Measurements from ENCODE around the gene PRKN. TPM values are rescaled to one million over a fixed set of nuclear protein-coding genes. Genes with fewer than 3 reads are reported as not detected.

Gene PRKN
- total RNA-seq, 1 experiment from 2014 or later, result 0.34 TPM

- intact Hi-C loops (cut with micrococcal nuclease; ENCODE audit: unreplicated experiment), result no loop called here
- no TSS peak for BruUV-seq (replicated peaks)
- H3K9me3 ChIP-seq, result no peaks in the 10 kb centered on the region
- Mint-ChIP-seq H3K27ac (ENCODE audit: unreplicated experiment) (no peak overlapping the region), H3K27me3 (ENCODE audit: insufficient read depth, unreplicated experiment) (peaks cover 6% of the 10 kb centered on the region), H3K4me3 (ENCODE audit: unreplicated experiment) (no peak overlapping the region), H3K4me1 (ENCODE audit: low read depth, unreplicated experiment) (no peaks in the 10 kb centered on the region), H3K36me3 (ENCODE audit: insufficient read depth, unreplicated experiment) (no peaks in the 10 kb centered on the region), H3K9me3 (ENCODE audit: unreplicated experiment) (peaks cover 9% of the 10 kb centered on the region)
- ChIA-PET POLR2A (no interaction called here), CTCF (interaction anchor here (1.0 kb wide), 1 partner anchor 47 kb away, joined by 4 read pairs; no protein-coding TSS in a partner anchor)
- DNase-seq, result no peak
- no peak overlapping the region for H3K4me3 ChIP-seq (ENCODE audit: low read depth, low read length)
- no peaks in the 10 kb centered on the region for H3K4me1 ChIP-seq
- no peaks in the 10 kb centered on the region for H3K27me3 ChIP-seq (replicated peaks; ENCODE audit: control insufficient read depth, insufficient read depth, low read length)
- TF ChIP-seq CTCF (IDR thresholded peaks at IDR 0.05; ENCODE audit: insufficient read depth in 1 of 2, low read depth in 1 of 2, low read length in 1 of 2, severe bottlenecking in 1 of 2, unreplicated experiment in 1 of 2), result no peak
- no peaks in the 10 kb centered on the region for H3K36me3 ChIP-seq (ENCODE audit: control insufficient read depth, insufficient read depth, low read length)
Measured at GRCh38 chr6:161465403-161465802, 1262.2 kb downstream of the PRKN start.

GRCh38 chr6:161463071-161463470 lies 1264.5 kb downstream of the PRKN start:
- no peak overlapping the region for H3K4me3 Mint-ChIP-seq (ENCODE audit: unreplicated experiment)
- H3K36me3 ChIP-seq (ENCODE audit: control insufficient read depth, insufficient read depth, low read length), result no peaks in the 10 kb centered on the region
- no TSS peak for BruUV-seq (replicated peaks)
- POLR2A ChIA-PET, result no interaction called here
- intact Hi-C loops (cut with micrococcal nuclease; ENCODE audit: unreplicated experiment), result no loop called here
- H3K36me3 Mint-ChIP-seq (ENCODE audit: insufficient read depth, unreplicated experiment), result no peaks in the 10 kb centered on the region
- no peak overlapping the region for H3K4me3 ChIP-seq (ENCODE audit: low read depth, low read length)
- peaks cover 9% of the 10 kb centered on the region for H3K9me3 Mint-ChIP-seq (ENCODE audit: unreplicated experiment)
- no peak for DNase-seq
- CTCF ChIA-PET, result no interaction called here
- H3K4me1 Mint-ChIP-seq (ENCODE audit: low read depth, unreplicated experiment), result no peaks in the 10 kb centered on the region
- peaks cover 2% of the 10 kb centered on the region for H3K27me3 Mint-ChIP-seq (ENCODE audit: insufficient read depth, unreplicated experiment)
- H3K27ac Mint-ChIP-seq (ENCODE audit: unreplicated experiment), result no peak overlapping the region
- no peaks in the 10 kb centered on the region for H3K27me3 ChIP-seq (replicated peaks; ENCODE audit: control insufficient read depth, insufficient read depth, low read length)
- no peaks in the 10 kb centered on the region for H3K9me3 ChIP-seq
- no peak for TF ChIP-seq CTCF (IDR thresholded peaks at IDR 0.05; ENCODE audit: insufficient read depth in 1 of 2, low read depth in 1 of 2, low read length in 1 of 2, severe bottlenecking in 1 of 2, unreplicated experiment in 1 of 2)
- H3K4me1 ChIP-seq, result no peaks in the 10 kb centered on the region

- POLR2A ChIA-PET, result no interaction called here
- H3K27ac Mint-ChIP-seq (ENCODE audit: unreplicated experiment), result no peak overlapping the region
Measured at GRCh38 chr6:161462148-161462547, 1265.4 kb downstream of the PRKN start.

More at GRCh38 chr6:161462148-161462547, 1265.4 kb downstream of the PRKN start:
- H3K27me3 ChIP-seq (replicated peaks; ENCODE audit: control insufficient read depth, insufficient read depth, low read length), result no peaks in the 10 kb centered on the region
- H3K27me3 Mint-ChIP-seq (ENCODE audit: insufficient read depth, unreplicated experiment), result peaks cover 2% of the 10 kb centered on the region
- H3K4me1 ChIP-seq, result no peaks in the 10 kb centered on the region
- no peak for DNase-seq
- H3K9me3 ChIP-seq, result no peaks in the 10 kb centered on the region
- CTCF ChIA-PET, result no interaction called here
- no peak overlapping the region for H3K4me3 Mint-ChIP-seq (ENCODE audit: unreplicated experiment)
- no peaks in the 10 kb centered on the region for H3K4me1 Mint-ChIP-seq (ENCODE audit: low read depth, unreplicated experiment)
- intact Hi-C loops (cut with micrococcal nuclease; ENCODE audit: unreplicated experiment), result no loop called here
- no peak for TF ChIP-seq CTCF (IDR thresholded peaks at IDR 0.05; ENCODE audit: insufficient read depth in 1 of 2, low read depth in 1 of 2, low read length in 1 of 2, severe bottlenecking in 1 of 2, unreplicated experiment in 1 of 2)
- no peaks in the 10 kb centered on the region for H3K36me3 ChIP-seq (ENCODE audit: control insufficient read depth, insufficient read depth, low read length)
- H3K4me3 ChIP-seq (ENCODE audit: low read depth, low read length), result no peak overlapping the region
- H3K9me3 Mint-ChIP-seq (ENCODE audit: unreplicated experiment), result peaks cover 9% of the 10 kb centered on the region
- H3K36me3 Mint-ChIP-seq (ENCODE audit: insufficient read depth, unreplicated experiment), result no peaks in the 10 kb centered on the region
- no TSS peak for BruUV-seq (replicated peaks)
